HepG2 (cell line): ENCODE results near the gene UCKL1. TPM values are rescaled to one million over a fixed set of nuclear protein-coding genes. Genes with fewer than 3 reads are reported as not detected.
A peak's percentile ranks its signal among the peaks of the same experiment; 100 is the strongest.

Experiments
- ATM ChIP-seq: fragments of 450-650 bp; IDR thresholded peaks from 2 replicates; pipeline ENCODE4 v1.7.1; 2017; ENCODE audit warnings: mild to moderate bottlenecking, borderline replicate concordance
- BORCS8-MEF2B ChIP-seq: sonication (generic); formaldehyde crosslinking; IDR thresholded peaks from 2 replicates; pipeline ENCODE4 v1.8.0; 2022; ENCODE audit warnings: mild to moderate bottlenecking, missing genetic modification reagents
- KMT2B ChIP-seq: IDR thresholded peaks from 2 replicates; pipeline ENCODE4 v1.6.1; 2016; ENCODE audit warnings: missing genetic modification reagents, missing compliant biosample characterization
- MTF2 ChIP-seq: sonication (generic); formaldehyde crosslinking; IDR thresholded peaks from 2 replicates; pipeline ENCODE4 v1.5.0; 2020; ENCODE audit warnings: missing genetic modification reagents, borderline replicate concordance
- PHF20 ChIP-seq: sonication (generic); formaldehyde crosslinking; IDR thresholded peaks from 2 replicates; pipeline ENCODE4 v1.5.0; 2020; ENCODE audit warnings: mild to moderate bottlenecking, missing genetic modification reagents
- RARA ChIP-seq: IDR thresholded peaks from 2 replicates; pipeline ENCODE4 v1.6.1; 2016; ENCODE audit warnings: missing genetic modification reagents, missing compliant biosample characterization
- TGIF2 ChIP-seq: IDR thresholded peaks from 2 replicates; pipeline ENCODE4 v1.6.1; 2016; ENCODE audit warnings: control low read depth, missing compliant biosample characterization
- THAP11 ChIP-seq: IDR thresholded peaks from 2 replicates; pipeline ENCODE4 v1.6.1; 2016; ENCODE audit warnings: missing biosample characterization, missing genetic modification reagents
- ZFP90 ChIP-seq: sonication (generic); formaldehyde crosslinking; IDR thresholded peaks from 2 replicates; pipeline ENCODE4 v1.8.0; 2022; ENCODE audit warnings: missing genetic modification reagents, mild to moderate bottlenecking, inconsistent platforms, borderline replicate concordance
- ZFY ChIP-seq: sonication (generic); formaldehyde crosslinking; IDR thresholded peaks from 2 replicates; pipeline ENCODE4 v1.4.0; 2020; ENCODE audit warnings: missing genetic modification reagents
- ZNF230 ChIP-seq: sonication (generic); formaldehyde crosslinking; IDR thresholded peaks from 2 replicates; pipeline ENCODE4 v1.4.0; 2020; ENCODE audit warnings: mild to moderate bottlenecking, missing genetic modification reagents
- ZNF441 ChIP-seq: sonication (generic); formaldehyde crosslinking; IDR thresholded peaks from 2 replicates; pipeline ENCODE4 v1.7.0; 2021; ENCODE audit warnings: missing genetic modification reagents, borderline replicate concordance
- ZNF724P ChIP-seq: sonication (generic); formaldehyde crosslinking; IDR thresholded peaks from 2 replicates; pipeline ENCODE4 v1.8.0; 2022; ENCODE audit warnings: missing genetic modification reagents, borderline replicate concordance
- polyA plus RNA-seq, 8 experiments: library from polyadenylated mRNA; depleted of rRNA in 3 of 8; stranded (reverse) in 7 of 8; unstranded in 1 of 8; fragments of >200 nt; fragmentation: Illumina TruSeq in 4 of 8; extraction: Trizol in 4 of 8; gene quantifications; 2 replicates each; pipeline versions ENCODE4 v1.2.1 to v1.2.3, GENCODE V29; 2011 to 2016; ENCODE audit warnings: low read depth in 4 of 8, missing spikeins in 1 of 8, mixed read lengths in 1 of 8; ENCODE audit not compliant: insufficient read depth in 1 of 8
- total RNA-seq, 5 experiments: library from RNA; depleted of rRNA; stranded (reverse); fragments of >200 nt; fragmentation: Illumina TruSeq; extraction: Trizol; gene quantifications; 2 replicates each; pipeline ENCODE4 v1.2.3, GENCODE V29; 2016; ENCODE audit warnings: low read depth in 1 of 5
- TF ChIP-seq, protein P1 (sequence below): sonication (generic); formaldehyde crosslinking; IDR thresholded peaks from 2 replicates; pipeline ENCODE4 v1.8.0; 2022; ENCODE audit warnings: mild to moderate bottlenecking, missing genetic modification reagents; ENCODE audit not compliant: insufficient replicate concordance
- TF ChIP-seq, protein P2 (sequence below): sonication (generic); formaldehyde crosslinking; conservative IDR thresholded peaks from 2 replicates; pipeline ENCODE4 v1.8.0; 2022; ENCODE audit warnings: low read depth, missing genetic modification reagents
- TF ChIP-seq, protein P3 (sequence below): sonication (generic); formaldehyde crosslinking; IDR thresholded peaks from 2 replicates; pipeline ENCODE4 v1.4.0; 2020; ENCODE audit warnings: missing genetic modification reagents
- TF ChIP-seq, protein P4 (sequence below): sonication (generic); formaldehyde crosslinking; IDR thresholded peaks from 2 replicates; pipeline ENCODE4 v1.8.1; 2023; ENCODE audit warnings: mild to moderate bottlenecking, inconsistent platforms, moderate library complexity, missing genetic modification reagents, borderline replicate concordance
- TF ChIP-seq, protein P5 (sequence below): sonication (generic); formaldehyde crosslinking; IDR thresholded peaks from 2 replicates; pipeline ENCODE4 v1.8.0; 2022; ENCODE audit warnings: low read depth, missing genetic modification reagents

UCKL1 gene
- total and polyA plus RNA-seq, 2 of the 13 experiments (the other 11 are each of a cell fraction or from before 2014, with no cell fraction given): 50.2 to 126 TPM

DNA sequence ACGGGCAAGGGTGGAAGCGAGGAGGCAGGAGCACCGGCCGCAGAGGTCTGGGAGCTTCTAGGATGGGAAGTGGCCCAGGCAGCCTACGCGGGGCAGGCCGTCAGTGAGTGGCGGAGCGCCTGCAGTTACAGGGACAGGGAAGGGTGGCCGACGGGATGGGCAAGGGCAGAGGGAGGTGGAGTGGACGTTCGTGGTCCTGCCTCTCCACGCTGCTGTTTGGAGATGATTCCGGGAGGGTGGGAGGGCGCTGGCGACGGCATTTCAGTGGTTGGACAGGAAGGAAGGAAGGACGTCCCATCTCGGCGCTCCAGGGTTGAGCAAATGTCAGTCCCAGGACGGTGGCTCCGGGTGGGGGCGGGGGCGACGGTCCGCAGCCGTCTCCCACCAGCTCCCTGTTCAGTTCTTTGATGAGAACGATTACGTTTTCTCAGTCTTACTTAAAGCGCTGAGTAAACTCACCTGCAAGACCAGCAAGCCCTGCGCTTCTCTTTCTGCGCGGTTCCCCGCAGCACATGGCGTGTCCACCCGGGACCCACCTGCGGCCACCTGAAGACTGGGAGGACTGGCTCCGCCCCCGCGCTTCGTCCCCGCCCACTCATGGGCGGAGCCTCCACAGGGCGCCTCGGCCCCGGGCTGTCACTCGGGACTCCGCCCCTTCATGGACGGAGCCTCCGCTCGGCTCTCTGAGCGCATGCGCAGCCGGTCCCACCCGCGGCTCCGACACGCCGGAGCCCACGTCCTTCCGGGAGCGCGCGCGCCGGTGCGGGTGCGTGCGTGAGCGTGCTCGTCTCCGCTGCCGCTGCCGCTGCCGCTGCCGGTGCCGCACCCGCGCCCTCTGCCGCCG, 61.6 kb downstream of the UCKL1 start, which contains the start of gene DNAJC5 (continued):
- TF ChIP-seq THAP11: peak; percentile 89
- 0 out of 2 replicates have a peak, but pooled peaks have one; percentile 43 for TF ChIP-seq ZFP90
- TF ChIP-seq PHF20: peak; percentile 73
- TF ChIP-seq ZNF724P (CRISPR knock-in tag): 0 out of 2 replicates have a peak, but pooled peaks have one; percentile 31
- TF ChIP-seq, protein P1, sequence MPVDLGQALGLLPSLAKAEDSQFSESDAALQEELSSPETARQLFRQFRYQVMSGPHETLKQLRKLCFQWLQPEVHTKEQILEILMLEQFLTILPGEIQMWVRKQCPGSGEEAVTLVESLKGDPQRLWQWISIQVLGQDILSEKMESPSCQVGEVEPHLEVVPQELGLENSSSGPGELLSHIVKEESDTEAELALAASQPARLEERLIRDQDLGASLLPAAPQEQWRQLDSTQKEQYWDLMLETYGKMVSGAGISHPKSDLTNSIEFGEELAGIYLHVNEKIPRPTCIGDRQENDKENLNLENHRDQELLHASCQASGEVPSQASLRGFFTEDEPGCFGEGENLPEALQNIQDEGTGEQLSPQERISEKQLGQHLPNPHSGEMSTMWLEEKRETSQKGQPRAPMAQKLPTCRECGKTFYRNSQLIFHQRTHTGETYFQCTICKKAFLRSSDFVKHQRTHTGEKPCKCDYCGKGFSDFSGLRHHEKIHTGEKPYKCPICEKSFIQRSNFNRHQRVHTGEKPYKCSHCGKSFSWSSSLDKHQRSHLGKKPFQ (CRISPR knock-in tag): peak; percentile 83
- TF ChIP-seq, protein P2, sequence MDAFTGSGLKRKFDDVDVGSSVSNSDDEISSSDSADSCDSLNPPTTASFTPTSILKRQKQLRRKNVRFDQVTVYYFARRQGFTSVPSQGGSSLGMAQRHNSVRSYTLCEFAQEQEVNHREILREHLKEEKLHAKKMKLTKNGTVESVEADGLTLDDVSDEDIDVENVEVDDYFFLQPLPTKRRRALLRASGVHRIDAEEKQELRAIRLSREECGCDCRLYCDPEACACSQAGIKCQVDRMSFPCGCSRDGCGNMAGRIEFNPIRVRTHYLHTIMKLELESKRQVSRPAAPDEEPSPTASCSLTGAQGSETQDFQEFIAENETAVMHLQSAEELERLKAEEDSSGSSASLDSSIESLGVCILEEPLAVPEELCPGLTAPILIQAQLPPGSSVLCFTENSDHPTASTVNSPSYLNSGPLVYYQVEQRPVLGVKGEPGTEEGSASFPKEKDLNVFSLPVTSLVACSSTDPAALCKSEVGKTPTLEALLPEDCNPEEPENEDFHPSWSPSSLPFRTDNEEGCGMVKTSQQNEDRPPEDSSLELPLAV (CRISPR knock-in tag): no peak
- TF ChIP-seq ATM: no peak
- TF ChIP-seq ZNF441 (CRISPR knock-in tag): peak; percentile 78
- peak; percentile 44; the same call in 1 of the 2 replicates for TF ChIP-seq MTF2 (CRISPR knock-in tag)
- TF ChIP-seq, protein P3, sequence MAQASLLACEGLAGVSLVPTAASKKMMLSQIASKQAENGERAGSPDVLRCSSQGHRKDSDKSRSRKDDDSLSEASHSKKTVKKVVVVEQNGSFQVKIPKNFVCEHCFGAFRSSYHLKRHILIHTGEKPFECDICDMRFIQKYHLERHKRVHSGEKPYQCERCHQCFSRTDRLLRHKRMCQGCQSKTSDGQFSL (CRISPR knock-in tag): no peak
- peak; percentile 22 for TF ChIP-seq RARA (CRISPR knock-in tag)
- TF ChIP-seq, protein P4, sequence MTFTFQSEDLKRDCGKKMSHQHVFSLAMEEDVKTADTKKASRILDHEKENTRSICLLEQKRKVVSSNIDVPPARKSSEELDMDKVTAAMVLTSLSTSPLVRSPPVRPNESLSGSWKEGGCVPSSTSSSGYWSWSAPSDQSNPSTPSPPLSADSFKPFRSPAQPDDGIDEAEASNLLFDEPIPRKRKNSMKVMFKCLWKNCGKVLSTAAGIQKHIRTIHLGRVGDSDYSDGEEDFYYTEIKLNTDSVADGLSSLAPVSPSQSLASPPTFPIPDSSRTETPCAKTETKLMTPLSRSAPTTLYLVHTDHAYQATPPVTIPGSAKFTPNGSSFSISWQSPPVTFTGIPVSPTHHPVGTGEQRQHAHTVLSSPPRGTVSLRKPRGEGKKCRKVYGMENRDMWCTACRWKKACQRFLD: no peak
- peak; percentile 85; the same call in 1 of the 2 replicates for TF ChIP-seq ZNF230 (CRISPR knock-in tag)
- peak; percentile 68; the same call in 1 of the 2 replicates for TF ChIP-seq ZFY
- TF ChIP-seq BORCS8-MEF2B (CRISPR knock-in tag): peak; percentile 46; the same call in 1 of the 2 replicates
- TF ChIP-seq KMT2B (CRISPR knock-in tag): peak; percentile 69; the same call in 1 of the 2 replicates
- TF ChIP-seq, protein P5, sequence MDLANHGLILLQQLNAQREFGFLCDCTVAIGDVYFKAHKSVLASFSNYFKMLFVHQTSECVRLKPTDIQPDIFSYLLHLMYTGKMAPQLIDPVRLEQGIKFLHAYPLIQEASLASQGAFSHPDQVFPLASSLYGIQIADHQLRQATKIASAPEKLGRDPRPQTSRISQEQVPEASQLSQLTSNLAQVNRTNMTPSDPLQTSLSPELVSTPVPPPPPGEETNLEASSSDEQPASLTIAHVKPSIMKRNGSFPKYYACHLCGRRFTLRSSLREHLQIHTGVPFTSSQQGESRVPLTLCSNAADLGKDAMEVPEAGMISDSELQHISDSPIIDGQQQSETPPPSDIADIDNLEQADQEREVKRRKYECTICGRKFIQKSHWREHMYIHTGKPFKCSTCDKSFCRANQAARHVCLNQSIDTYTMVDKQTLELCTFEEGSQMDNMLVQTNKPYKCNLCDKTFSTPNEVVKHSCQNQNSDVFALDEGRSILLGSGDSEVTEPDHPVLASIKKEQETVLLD: peak; percentile 94
- peak; percentile 67 for TF ChIP-seq TGIF2 (CRISPR knock-in tag)
